CD4-positive, CD25-positive, alpha-beta regulatory T cell (primary cell): ENCODE data around the gene POMGNT2. TPM values are rescaled to one million over a fixed set of nuclear protein-coding genes. Genes with fewer than 3 reads are reported as not detected.

Experiments
- ATAC-seq, 2 donors: fragments of 150-1000 bp; cut with Tn5 transposase; one replicate each; pipeline ENCODE4 v1.10.0; 2021; ENCODE audit warnings: low read depth in 2 of 2, moderate number of reproducible peaks in 2 of 2, moderate library complexity in 1 of 2
- DNase-seq, 3 donors: peaks; one replicate each; pipeline versions ENCODE4 v3.0.0 to v3.0.0-alpha.2; 2012 to 2022; ENCODE audit warnings: mixed read lengths in 1 of 3
- H3K27ac ChIP-seq: one replicate; pipeline ENCODE4 v1.7.0; 2013; ENCODE audit warnings: mild to moderate bottlenecking, low read length; ENCODE audit not compliant: insufficient read depth, poor library complexity, severe bottlenecking
- H3K27me3 ChIP-seq: one replicate; pipeline ENCODE4 v1.7.0; 2013; ENCODE audit warnings: low read length; ENCODE audit not compliant: control insufficient read depth, insufficient read depth
- H3K36me3 ChIP-seq: one replicate; pipeline ENCODE4 v1.7.0; 2013; ENCODE audit warnings: mild to moderate bottlenecking, low read length, moderate library complexity; ENCODE audit not compliant: control insufficient read depth, insufficient read depth
- H3K4me1 ChIP-seq: 2 replicates; pipeline ENCODE4 v1.7.0; 2013; ENCODE audit warnings: mild to moderate bottlenecking, low read length; ENCODE audit not compliant: insufficient read depth, control insufficient read depth, poor library complexity, severe bottlenecking
- H3K4me3 ChIP-seq: one replicate; pipeline ENCODE4 v1.7.0; 2013; ENCODE audit warnings: low read depth, mild to moderate bottlenecking, low read length, moderate library complexity
- H3K9me3 ChIP-seq, 2 experiments: 1 replicate in 1 of 2; 2 replicates in 1 of 2; pipeline ENCODE4 v1.7.0; 2013; ENCODE audit warnings: low read length in 2 of 2, mild to moderate bottlenecking in 1 of 2, moderate library complexity in 1 of 2; ENCODE audit not compliant: control insufficient read depth in 2 of 2
- H3K27ac Mint-ChIP-seq, 3 donors: one replicate each; pipeline ENCODE4 v1.8.0; 2020 to 2022; ENCODE audit warnings: mild to moderate bottlenecking in 3 of 3, mixed read lengths in 3 of 3, moderate library complexity in 2 of 3
- H3K27me3 Mint-ChIP-seq: one replicate; pipeline ENCODE4 v1.8.0; 2022; ENCODE audit warnings: mild to moderate bottlenecking, mixed read lengths
- H3K36me3 Mint-ChIP-seq: one replicate; pipeline ENCODE4 v1.8.0; 2020; ENCODE audit warnings: mixed read lengths
- H3K4me1 Mint-ChIP-seq, 4 donors: one replicate each; pipeline ENCODE4 v1.8.0; 2020 to 2022; ENCODE audit warnings: mixed read lengths in 4 of 4, mild to moderate bottlenecking in 1 of 4
- H3K4me3 Mint-ChIP-seq, 4 donors: one replicate each; pipeline ENCODE4 v1.8.0; 2020 to 2022; ENCODE audit warnings: mild to moderate bottlenecking in 4 of 4, mixed read lengths in 4 of 4, moderate library complexity in 3 of 4
- H3K9me3 Mint-ChIP-seq, 7 donors: one replicate each; pipeline ENCODE4 v1.8.0; 2020 to 2022; ENCODE audit warnings: mixed read lengths in 7 of 7, mild to moderate bottlenecking in 3 of 7, moderate library complexity in 2 of 7
- polyA plus RNA-seq, 4 donors: library from polyadenylated mRNA; unstranded; fragments of 300-500 nt; fragmentation: Illumina TruSeq; gene quantifications; one replicate each; pipeline ENCODE4 v1.2.3, GENCODE V29; 2021
- total RNA-seq: library from RNA; stranded (reverse); gene quantifications from one replicate; pipeline ENCODE4 v1.2.3, GENCODE V29; 2022

The POMGNT2 gene
- total and polyA plus RNA-seq, 5 donors from 2014 or later = 1.7 to 6.3 (median 2.9) TPM

- Mint-ChIP-seq H3K4me3 (no peak overlapping the region), H3K36me3 (peaks cover 11% of the 10 kb centered on the region), H3K9me3 (no peaks in the 10 kb centered on the region), H3K27me3 (peaks cover 7% of the 10 kb centered on the region), H3K27ac (no peak overlapping the region), H3K4me1 (peaks cover 0 to 24% (median 6%) of the 10 kb centered on the region in 4 donors)
- ATAC-seq (no peak), DNase-seq (no peak)
- Histone ChIP-seq H3K27ac (no peak overlapping the region), H3K4me1 (no peaks in the 10 kb centered on the region), H3K9me3 (no peaks in the 10 kb centered on the region), H3K36me3 (no peaks in the 10 kb centered on the region), H3K27me3 (no peaks in the 10 kb centered on the region), H3K4me3 (no peak overlapping the region)
These were observed 7.1 kb downstream of the POMGNT2 start for GRCh38 chr3:43098761-43099160.

GRCh38 chr3:43097400-43098080 lies 8.3 kb downstream of the POMGNT2 start:
- Mint-ChIP-seq H3K36me3 (peaks cover 11% of the 10 kb centered on the region), H3K9me3 (no peaks in the 10 kb centered on the region), H3K4me1 (peaks cover 0 to 23% (median 6%) of the 10 kb centered on the region in 4 donors), H3K4me3 (no peak overlapping the region), H3K27ac (no peak overlapping the region), H3K27me3 (peaks cover 7% of the 10 kb centered on the region)
- no peak overlapping the region for H3K27ac ChIP-seq
- no peak for ATAC-seq
- no peaks in the 10 kb centered on the region for H3K27me3 ChIP-seq
- no peak for DNase-seq
- H3K36me3 ChIP-seq = no peaks in the 10 kb centered on the region
- H3K9me3 ChIP-seq = no peaks in the 10 kb centered on the region
- no peaks in the 10 kb centered on the region for H3K4me1 ChIP-seq
- no peak overlapping the region for H3K4me3 ChIP-seq

GRCh38 chr3:43096761-43097160 lies 9.1 kb downstream of the POMGNT2 start:
- no peaks in the 10 kb centered on the region for H3K27me3 ChIP-seq
- H3K9me3 ChIP-seq = no peaks in the 10 kb centered on the region
- no peaks in the 10 kb centered on the region for H3K9me3 Mint-ChIP-seq
- no peak overlapping the region for H3K4me3 Mint-ChIP-seq
- H3K36me3 ChIP-seq = no peaks in the 10 kb centered on the region
- peaks cover 0 to 23% (median 6%) of the 10 kb centered on the region in 4 donors for H3K4me1 Mint-ChIP-seq
- H3K4me3 ChIP-seq = no peak overlapping the region
- no peaks in the 10 kb centered on the region for H3K4me1 ChIP-seq
- no peak overlapping the region for H3K27ac ChIP-seq
- peaks cover 11% of the 10 kb centered on the region for H3K36me3 Mint-ChIP-seq
- DNase-seq = no peak
- H3K27ac Mint-ChIP-seq = no peak overlapping the region
- H3K27me3 Mint-ChIP-seq = peaks cover 7% of the 10 kb centered on the region
- no peak for ATAC-seq

GRCh38 chr3:43095370-43095769 lies 10.5 kb downstream of the POMGNT2 start:
- Mint-ChIP-seq H3K4me3 (no peak overlapping the region), H3K27ac (no peak overlapping the region), H3K27me3 (peaks cover 7% of the 10 kb centered on the region), H3K36me3 (peaks cover 7% of the 10 kb centered on the region), H3K9me3 (no peaks in the 10 kb centered on the region), H3K4me1 (peaks cover 0 to 23% (median 4%) of the 10 kb centered on the region in 4 donors)
- Histone ChIP-seq H3K27me3 (no peaks in the 10 kb centered on the region), H3K4me3 (no peak overlapping the region), H3K9me3 (no peaks in the 10 kb centered on the region), H3K4me1 (no peaks in the 10 kb centered on the region), H3K27ac (no peak overlapping the region), H3K36me3 (no peaks in the 10 kb centered on the region)
- DNase-seq = no peak
- ATAC-seq = no peak

GRCh38 chr3:43094851-43095250 lies 11.0 kb downstream of the POMGNT2 start:
- ATAC-seq (no peak), DNase-seq (no peak)
- no peaks in the 10 kb centered on the region for H3K4me1 ChIP-seq
- Mint-ChIP-seq H3K4me3 (no peak overlapping the region), H3K9me3 (no peaks in the 10 kb centered on the region), H3K4me1 (peaks cover 0 to 23% (median 5%) of the 10 kb centered on the region in 4 donors), H3K36me3 (peaks cover 12% of the 10 kb centered on the region), H3K27ac (no peak overlapping the region), H3K27me3 (peaks cover 7% of the 10 kb centered on the region)
- H3K4me3 ChIP-seq = no peak overlapping the region
- no peaks in the 10 kb centered on the region for H3K36me3 ChIP-seq
- H3K27ac ChIP-seq = no peak overlapping the region
- no peaks in the 10 kb centered on the region for H3K9me3 ChIP-seq
- H3K27me3 ChIP-seq = no peaks in the 10 kb centered on the region

- no peak for DNase-seq
- Mint-ChIP-seq H3K9me3 (no peaks in the 10 kb centered on the region), H3K27ac (no peak overlapping the region), H3K4me1 (peaks cover 0 to 23% (median 5%) of the 10 kb centered on the region in 4 donors), H3K36me3 (peaks cover 12% of the 10 kb centered on the region), H3K4me3 (no peak overlapping the region), H3K27me3 (peaks cover 7% of the 10 kb centered on the region)
- Histone ChIP-seq H3K27me3 (no peaks in the 10 kb centered on the region), H3K36me3 (no peaks in the 10 kb centered on the region), H3K27ac (no peak overlapping the region), H3K4me1 (no peaks in the 10 kb centered on the region), H3K9me3 (no peaks in the 10 kb centered on the region), H3K4me3 (no peak overlapping the region)
- ATAC-seq = no peak
These were observed 11.5 kb downstream of the POMGNT2 start for GRCh38 chr3:43094381-43094780.

GRCh38 chr3:43093974-43094373 lies 11.9 kb downstream of the POMGNT2 start:
- H3K27ac Mint-ChIP-seq = no peak overlapping the region
- no peaks in the 10 kb centered on the region for H3K9me3 Mint-ChIP-seq
- H3K4me3 ChIP-seq = no peak overlapping the region
- peaks cover 0 to 19% (median 5%) of the 10 kb centered on the region in 4 donors for H3K4me1 Mint-ChIP-seq
- no peaks in the 10 kb centered on the region for H3K36me3 ChIP-seq
- H3K9me3 ChIP-seq = no peaks in the 10 kb centered on the region
- DNase-seq (no peak), ATAC-seq (no peak)
- H3K4me3 Mint-ChIP-seq = no peak overlapping the region
- peaks cover 12% of the 10 kb centered on the region for H3K36me3 Mint-ChIP-seq
- H3K27me3 Mint-ChIP-seq = peaks cover 7% of the 10 kb centered on the region
- no peak overlapping the region for H3K27ac ChIP-seq
- H3K4me1 ChIP-seq = no peaks in the 10 kb centered on the region
- H3K27me3 ChIP-seq = no peaks in the 10 kb centered on the region

- Mint-ChIP-seq H3K9me3 (no peaks in the 10 kb centered on the region), H3K4me3 (no peak overlapping the region)
These were observed 12.9 kb downstream of the POMGNT2 start for GRCh38 chr3:43093006-43093405.

More at GRCh38 chr3:43093006-43093405, 12.9 kb downstream of the POMGNT2 start:
- Histone ChIP-seq H3K27ac (no peak overlapping the region), H3K4me1 (no peaks in the 10 kb centered on the region), H3K36me3 (no peaks in the 10 kb centered on the region), H3K27me3 (no peaks in the 10 kb centered on the region), H3K4me3 (no peak overlapping the region), H3K9me3 (no peaks in the 10 kb centered on the region)
- Mint-ChIP-seq H3K27ac (no peak overlapping the region), H3K27me3 (peaks cover 7% of the 10 kb centered on the region), H3K36me3 (peaks cover 12% of the 10 kb centered on the region), H3K4me1 (peaks cover 0 to 18% (median 5%) of the 10 kb centered on the region in 4 donors)
- DNase-seq (no peak), ATAC-seq (no peak)
